GM06990 (cell line): ENCODE data around the gene OR5AN1.
"Not testable (repeated sequence)": the region's sequence is repeated elsewhere in the genome, so short reads cannot be mapped to it uniquely, and the experiment has no call there.

ENCODE experiments used
- DNase-seq: peaks from one replicate; pipeline ENCODE4 v3.0.0-alpha.2; 2011; ENCODE audit not compliant: insufficient read length; ENCODE audit errors: extremely low read depth
- H3K27me3 ChIP-seq: replicated peaks from 2 replicates; pipeline ENCODE4 v1.6.0; 2011; ENCODE audit warnings: low read length; ENCODE audit not compliant: control insufficient read depth, insufficient read depth
- H3K36me3 ChIP-seq: 2 replicates; pipeline ENCODE4 v1.5.1; 2011; ENCODE audit warnings: low read length; ENCODE audit not compliant: control insufficient read depth, insufficient read depth
- H3K4me3 ChIP-seq: replicated peaks from 2 replicates; pipeline ENCODE4 v1.5.1; 2011; ENCODE audit warnings: low read depth, mild to moderate bottlenecking, control low read depth, low read length
- CTCF ChIP-seq: IDR thresholded peaks from 2 replicates; pipeline ENCODE4 v1.5.1; 2011; ENCODE audit warnings: low read length, control low read depth, mild to moderate bottlenecking, inconsistent platforms; ENCODE audit not compliant: insufficient read depth, poor library complexity, severe bottlenecking

Gene OR5AN1

GRCh38 chr11:59356561-59356960 lies 2.1 kb upstream of the OR5AN1 start:
- H3K36me3 ChIP-seq: no peaks in the 10 kb centered on the region
- H3K27me3 ChIP-seq: no peaks in the 10 kb centered on the region
- no peak for DNase-seq
- H3K4me3 ChIP-seq: no peak overlapping the region
- TF ChIP-seq CTCF: no peak

- H3K27me3 ChIP-seq: no peaks in the 10 kb centered on the region
- no peak overlapping the region for H3K4me3 ChIP-seq
- no peak for TF ChIP-seq CTCF
- H3K36me3 ChIP-seq: no peaks in the 10 kb centered on the region
- DNase-seq: no peak
Observed at GRCh38 chr11:59358020-59358419, 675 bp upstream of the OR5AN1 start.

GRCh38 chr11:59365232-59366018 lies 6.7 kb downstream of the OR5AN1 start:
- H3K4me3 ChIP-seq: no peak overlapping the region
- H3K36me3 ChIP-seq: no peaks in the 10 kb centered on the region
- TF ChIP-seq CTCF: no peak
- no peaks in the 10 kb centered on the region for H3K27me3 ChIP-seq
- no peak for DNase-seq

- no peak overlapping the region for H3K4me3 ChIP-seq
- no peaks in the 10 kb centered on the region for H3K36me3 ChIP-seq
- H3K27me3 ChIP-seq: no peaks in the 10 kb centered on the region
- TF ChIP-seq CTCF: no peak
- no peak for DNase-seq
Observed at GRCh38 chr11:59368238-59369022, 9.7 kb downstream of the OR5AN1 start.

DNA sequence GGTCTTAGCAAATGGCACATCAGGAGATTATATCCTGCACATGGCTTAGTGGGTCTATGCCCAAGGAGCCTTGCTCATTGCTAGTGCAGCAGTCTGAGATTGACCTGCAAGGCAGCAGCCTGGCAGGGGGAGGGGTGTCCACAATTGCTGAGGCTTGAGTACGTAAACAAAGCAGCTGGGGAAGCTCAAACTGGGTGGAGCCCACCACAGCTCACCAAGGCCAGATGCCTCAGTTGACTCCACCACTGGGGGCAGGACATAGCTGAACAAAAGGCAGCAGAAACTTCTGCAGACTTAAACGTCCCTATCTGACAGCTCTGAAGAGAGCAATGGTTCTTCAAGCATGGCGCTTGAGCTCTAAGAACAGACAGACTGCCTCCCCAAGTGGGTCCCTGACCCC lies 13.6 kb downstream of the OR5AN1 start:
- not testable (repeated sequence) for H3K4me3 ChIP-seq, H3K27me3 ChIP-seq, DNase-seq, H3K36me3 ChIP-seq
